H9 (cell line): ENCODE data around the gene IL36B. TPM values are rescaled to one million over a fixed set of nuclear protein-coding genes. Genes with fewer than 3 reads are reported as not detected.

Experiments used
- DNase-seq: peaks from one replicate; pipeline ENCODE4 v3.0.0-alpha.2; 2017
- H2AFZ ChIP-seq: one replicate; pipeline ENCODE4 v1.6.1; 2013; ENCODE audit warnings: mild to moderate bottlenecking, low read length, control low read depth, moderate library complexity
- H2AK5ac ChIP-seq: 2 replicates; pipeline ENCODE4 v1.6.1; 2013; ENCODE audit warnings: low read length, control low read depth, mixed read lengths; ENCODE audit not compliant: insufficient read length
- H2BK120ac ChIP-seq: one replicate; pipeline ENCODE4 v1.6.1; 2013; ENCODE audit warnings: low read depth, mild to moderate bottlenecking, low read length, control low read depth, inconsistent platforms; ENCODE audit not compliant: poor library complexity, severe bottlenecking
- H2BK12ac ChIP-seq: 2 replicates; pipeline ENCODE4 v1.6.1; 2013; ENCODE audit warnings: low read length, control low read depth, mixed read lengths, low read depth; ENCODE audit not compliant: insufficient read length
- H2BK15ac ChIP-seq: 2 replicates; pipeline ENCODE4 v1.6.1; 2013; ENCODE audit warnings: low read depth, low read length, control low read depth
- H2BK20ac ChIP-seq: one replicate; pipeline ENCODE4 v1.6.1; 2013; ENCODE audit warnings: low read depth, mild to moderate bottlenecking, low read length, control low read depth, inconsistent platforms; ENCODE audit not compliant: poor library complexity, severe bottlenecking
- H2BK5ac ChIP-seq: 2 replicates; pipeline ENCODE4 v1.6.1; 2013; ENCODE audit warnings: low read length, control low read depth, mixed read lengths; ENCODE audit not compliant: insufficient read length
- H3K14ac ChIP-seq: 2 replicates; pipeline ENCODE4 v1.6.1; 2013; ENCODE audit warnings: low read length, control low read depth; ENCODE audit not compliant: insufficient read depth
- H3K18ac ChIP-seq: 2 replicates; pipeline ENCODE4 v1.6.1; 2013; ENCODE audit warnings: low read depth, mild to moderate bottlenecking, mixed read lengths, low read length, control low read depth; ENCODE audit not compliant: insufficient read length
- H3K23ac ChIP-seq: 2 replicates; pipeline ENCODE4 v1.6.1; 2013; ENCODE audit warnings: low read length, control low read depth, mixed read lengths, low read depth; ENCODE audit not compliant: insufficient read length
- H3K23me2 ChIP-seq: 2 replicates; pipeline ENCODE4 v1.6.1; 2013; ENCODE audit warnings: low read depth, mild to moderate bottlenecking, mixed read lengths, low read length, control low read depth; ENCODE audit not compliant: insufficient read length, poor library complexity, severe bottlenecking
- H3K27ac ChIP-seq: 2 replicates; pipeline ENCODE4 v1.5.1; 2013; ENCODE audit warnings: low read length, control low read depth, mixed read lengths, low read depth; ENCODE audit not compliant: insufficient read length
- H3K27me3 ChIP-seq: 2 replicates; pipeline ENCODE4 v1.6.1; 2013; ENCODE audit warnings: low read length, control low read depth, inconsistent platforms; ENCODE audit not compliant: insufficient read depth
- H3K4ac ChIP-seq: 2 replicates; pipeline ENCODE4 v1.6.1; 2013; ENCODE audit warnings: low read depth, mild to moderate bottlenecking, control low read depth, inconsistent platforms, low read length, moderate library complexity
- H3K4me1 ChIP-seq: 2 replicates; pipeline ENCODE4 v1.6.1; 2013; ENCODE audit warnings: low read length, control low read depth, inconsistent platforms; ENCODE audit not compliant: insufficient read depth
- H3K4me2 ChIP-seq: 2 replicates; pipeline ENCODE4 v1.6.1; 2013; ENCODE audit warnings: low read length, control low read depth, mixed read lengths; ENCODE audit not compliant: insufficient read length, insufficient read depth
- H3K56ac ChIP-seq: 2 replicates; pipeline ENCODE4 v1.6.1; 2013; ENCODE audit warnings: low read depth, mild to moderate bottlenecking, mixed read lengths, low read length, control low read depth; ENCODE audit not compliant: insufficient read length
- H3K79me1 ChIP-seq: 2 replicates; pipeline ENCODE4 v1.6.1; 2013; ENCODE audit warnings: low read depth, mild to moderate bottlenecking, moderate library complexity, low read length, control low read depth, inconsistent platforms; ENCODE audit not compliant: insufficient read depth, poor library complexity, severe bottlenecking
- H3K79me2 ChIP-seq: 2 replicates; pipeline ENCODE4 v1.6.1; 2013; ENCODE audit warnings: low read length, control low read depth, inconsistent platforms; ENCODE audit not compliant: insufficient read depth
- H3K9ac ChIP-seq: 2 replicates; pipeline ENCODE4 v1.6.1; 2013; ENCODE audit warnings: low read length, control low read depth, mixed read lengths; ENCODE audit not compliant: insufficient read length; ENCODE audit errors: extremely low read depth
- H3K9me3 ChIP-seq: one replicate; pipeline ENCODE4 v1.6.1; 2013; ENCODE audit warnings: low read depth, low read length, inconsistent platforms; ENCODE audit not compliant: control insufficient read depth
- H3T11ph ChIP-seq: one replicate; pipeline ENCODE4 v1.6.1; 2013; ENCODE audit warnings: mild to moderate bottlenecking, low read length, control low read depth, inconsistent platforms
- H4K20me1 ChIP-seq: one replicate; pipeline ENCODE4 v1.6.1; 2013; ENCODE audit not compliant: control insufficient read depth, insufficient read length, insufficient read depth
- H4K5ac ChIP-seq: 2 replicates; pipeline ENCODE4 v1.6.1; 2013; ENCODE audit warnings: low read depth, mild to moderate bottlenecking, mixed read lengths, low read length, control low read depth; ENCODE audit not compliant: insufficient read length
- H4K8ac ChIP-seq: replicated peaks from 2 replicates; pipeline ENCODE4 v1.6.1; 2013; ENCODE audit warnings: low read length, control low read depth, mixed read lengths, low read depth; ENCODE audit not compliant: insufficient read length
- H4K91ac ChIP-seq: 2 replicates; pipeline ENCODE4 v1.6.1; 2013; ENCODE audit warnings: low read depth, mild to moderate bottlenecking, moderate library complexity, mixed read lengths, low read length, control low read depth; ENCODE audit not compliant: insufficient read length
- H3K27ac Mint-ChIP-seq, 3 experiments: 2 replicates in 2 of 3; 3 replicates in 1 of 3; pipeline ENCODE4 v1.8.0; 2020 to 2021; ENCODE audit warnings: mixed read lengths in 3 of 3, mild to moderate bottlenecking in 1 of 3, moderate library complexity in 1 of 3
- H3K27me3 Mint-ChIP-seq: 2 replicates; pipeline ENCODE4 v1.8.0; 2021; ENCODE audit warnings: low read depth, mild to moderate bottlenecking, moderate library complexity, mixed read lengths
- H3K36me3 Mint-ChIP-seq, 3 experiments: 2 replicates in 2 of 3; 3 replicates in 1 of 3; pipeline ENCODE4 v1.8.0; 2020 to 2021; ENCODE audit warnings: low read depth in 3 of 3, mixed read lengths in 3 of 3; ENCODE audit not compliant: insufficient read depth in 1 of 3
- H3K4me1 Mint-ChIP-seq, 2 experiments: 2 replicates each; pipeline ENCODE4 v1.8.0; 2020; ENCODE audit warnings: mixed read lengths in 2 of 2
- H3K4me3 Mint-ChIP-seq, 2 experiments: 2 replicates in 1 of 2; 3 replicates in 1 of 2; pipeline ENCODE4 v1.8.0; 2020 to 2021; ENCODE audit warnings: mild to moderate bottlenecking in 2 of 2, mixed read lengths in 2 of 2, moderate library complexity in 1 of 2
- H3K9me3 Mint-ChIP-seq, 2 experiments: 2 replicates in 1 of 2; 3 replicates in 1 of 2; pipeline ENCODE4 v1.8.0; 2020; ENCODE audit warnings: mild to moderate bottlenecking in 2 of 2, mixed read lengths in 2 of 2, moderate library complexity in 1 of 2
- CTCF ChIP-seq: fragments of 200-600 bp; sonication (generic); conservative IDR thresholded peaks from 3 replicates; pipeline ENCODE4 v1.8.0; 2021; ENCODE audit warnings: antibody characterized with exemption, mild to moderate bottlenecking
- WGBS: extraction: QIAGEN DNeasy Blood & Tissue Kit; methylation state at CpG from one replicate; pipeline ENCODE4 v1.1.7; 2013; ENCODE audit warnings: missing lambda C conversion rate, low lambda C conversion rate, mixed read lengths; ENCODE audit not compliant: insufficient read length; ENCODE audit errors: extremely low coverage; 5-methylcytosine and 5-hydroxymethylcytosine counted together
- total RNA-seq: library from RNA; stranded (reverse); gene quantifications from 2 replicates; pipeline ENCODE4 v1.2.1, GENCODE V29; 2021

Gene IL36B
- total RNA-seq, 1 experiment from 2014 or later: not detected

GRCh38 chr2:113068249-113068648 is 15.6 kb upstream of the IL36B start:
- Histone ChIP-seq H3K4me2 (no peak overlapping the region), H4K5ac (no peak overlapping the region), H3K18ac (no peak overlapping the region), H3K27ac (no peak overlapping the region), H2AK5ac (no peak overlapping the region), H2BK5ac (no peak overlapping the region), H3K27me3 (no peaks in the 10 kb centered on the region), H3K9me3 (no peaks in the 10 kb centered on the region), H3K4ac (no peak overlapping the region), H4K8ac (no peak overlapping the region), H3K79me2 (no peaks in the 10 kb centered on the region), H4K20me1 (no peaks in the 10 kb centered on the region), H4K91ac (no peak overlapping the region), H3K56ac (no peak overlapping the region), H2BK12ac (no peak overlapping the region), H3K23me2 (no peaks in the 10 kb centered on the region), H3K4me1 (no peaks in the 10 kb centered on the region), H2BK15ac (no peak overlapping the region), H3K9ac (no peak overlapping the region), H3K23ac (no peak overlapping the region), H2AFZ (no peak overlapping the region), H3T11ph (no peak overlapping the region), H2BK20ac (no peak overlapping the region), H3K14ac (no peak overlapping the region), H3K79me1 (no peaks in the 10 kb centered on the region), H2BK120ac (no peak overlapping the region)
- H3K27me3 Mint-ChIP-seq: peaks cover 60% of the 10 kb centered on the region
- H3K4me1 Mint-ChIP-seq: 0 out of 4 replicates have a peak, but pooled peaks cover 0 to 3% of the 10 kb centered on the region in 2 experiments
- no CpG with 5 or more reads among the region's 2 CpGs for WGBS
- TF ChIP-seq CTCF: no peak
- no peak overlapping the region for H3K4me3 Mint-ChIP-seq
- no peaks in the 10 kb centered on the region; a peak in 1 of 7 replicates for H3K36me3 Mint-ChIP-seq
- DNase-seq: no peak
- no peak overlapping the region for H3K27ac Mint-ChIP-seq
- H3K9me3 Mint-ChIP-seq: peaks cover 8 to 24% of the 10 kb centered on the region in 2 experiments; a peak in 4 of 5 replicates
